HepG2 (cell line): ENCODE data around the gene WDR41. TPM values are rescaled to one million over a fixed set of nuclear protein-coding genes. Genes with fewer than 3 reads are reported as not detected.

Source experiments
- ATAC-seq: fragments of 200-7000 bp; cut with Tn5 transposase; 3 replicates; pipeline ENCODE4 v1.9.1; 2020; ENCODE audit warnings: mild to moderate bottlenecking, moderate library complexity
- BruUV-seq: library from RNA; stranded (reverse); fragments of 400-500 nt; replicated peaks from 2 replicates; lab custom pipeline; 2021; lab: Mats Ljungman, UMichigan
- CTCF ChIA-PET: fragments of 300-600 bp; formaldehyde crosslinking; extraction: SDS; loops from one replicate; lab custom pipeline; 2021; ENCODE audit warnings: low total read pairs, inconsistent platforms, low intra/inter-chr PET ratio; lab: Yijun Ruan, JAX
- POLR2A ChIA-PET: fragments of 350-600 bp; sonication (Branson Sonifier 250); formaldehyde crosslinking; loops from one replicate; lab custom pipeline; 2020; ENCODE audit warnings: antibody characterized with exemption, inconsistent platforms; lab: Yijun Ruan, JAX
- DNase-seq: peaks from one replicate; pipeline ENCODE4 v3.0.0-alpha.2; 2015; ENCODE audit warnings: low spot score
- FAIRE-seq: peaks from 3 replicates; lab custom pipeline; 2011; peaks lifted over from hg19 to GRCh38; lab: Jason Lieb, UNC
- H2AFZ ChIP-seq: one replicate; pipeline ENCODE4 v1.6.1; 2011; ENCODE audit warnings: low read length, inconsistent platforms
- H3K27ac ChIP-seq: fragments of 300-600 bp; 3 replicates; pipeline ENCODE4 v1.8.0; 2011; ENCODE audit warnings: mixed run types, mild to moderate bottlenecking, mixed read lengths, low read length, inconsistent platforms; ENCODE audit not compliant: insufficient read depth; ENCODE audit errors: extremely low read length
- H3K27me3 ChIP-seq, 2 experiments: fragments of 200-600 bp in 1 of 2; 2 replicates in 1 of 2; 3 replicates in 1 of 2; pipeline versions ENCODE4 v1.6.0 to v1.8.0; 2011; ENCODE audit warnings: low read length in 2 of 2, mild to moderate bottlenecking in 2 of 2, moderate library complexity in 2 of 2, inconsistent platforms in 1 of 2; ENCODE audit not compliant: insufficient read depth in 2 of 2, control insufficient read depth in 1 of 2
- H3K36me3 ChIP-seq, 2 experiments: fragments of 200-600 bp in 1 of 2; replicated peaks in 1 of 2; 2 replicates in 1 of 2; 3 replicates in 1 of 2; pipeline versions ENCODE4 v1.5.1 to v1.8.0; 2011; ENCODE audit warnings: low read length in 2 of 2, inconsistent platforms in 1 of 2; ENCODE audit not compliant: insufficient read depth in 2 of 2, control insufficient read depth in 1 of 2
- H3K4me1 ChIP-seq: 2 replicates; pipeline ENCODE4 v1.5.1; 2012; ENCODE audit warnings: low read length, inconsistent platforms; ENCODE audit not compliant: insufficient read depth
- H3K4me2 ChIP-seq: 2 replicates; pipeline ENCODE4 v1.6.0; 2011; ENCODE audit warnings: low read depth, low read length, inconsistent platforms
- H3K4me3 ChIP-seq, 3 experiments: fragments of 200-600 bp in 1 of 3; sonication (generic), shearing (Covaris generic) in 1 of 3; replicated peaks in 1 of 3; 2 replicates each; pipeline ENCODE4 v1.5.1; 2011 to 2016; ENCODE audit warnings: low read length in 3 of 3, inconsistent platforms in 2 of 3, low read depth in 2 of 3, mild to moderate bottlenecking in 2 of 3, control low read depth in 1 of 3, mixed read lengths in 1 of 3; ENCODE audit not compliant: insufficient read depth in 1 of 3
- H3K79me2 ChIP-seq: one replicate; pipeline ENCODE4 v1.6.1; 2011; ENCODE audit warnings: low read length, inconsistent platforms; ENCODE audit not compliant: insufficient read depth
- H3K9ac ChIP-seq: 2 replicates; pipeline ENCODE4 v1.6.0; 2011; ENCODE audit warnings: mild to moderate bottlenecking, low read depth, low read length, inconsistent platforms; ENCODE audit not compliant: insufficient read depth
- H3K9me3 ChIP-seq: 2 replicates; pipeline ENCODE4 v1.5.1; 2012; ENCODE audit warnings: mild to moderate bottlenecking, low read length
- H4K20me1 ChIP-seq: 2 replicates; pipeline ENCODE4 v1.6.0; 2011; ENCODE audit warnings: inconsistent platforms, mild to moderate bottlenecking, low read length, moderate library complexity; ENCODE audit not compliant: insufficient read depth
- ARID4A ChIP-seq: sonication (generic); formaldehyde crosslinking; IDR thresholded peaks from 2 replicates; pipeline ENCODE4 v1.5.0; 2020; ENCODE audit warnings: mild to moderate bottlenecking, missing genetic modification reagents, borderline replicate concordance
- ETV5 ChIP-seq: IDR thresholded peaks from 2 replicates; pipeline ENCODE4 v1.6.1; 2018; ENCODE audit warnings: missing biosample characterization, missing genetic modification reagents, inconsistent platforms, borderline replicate concordance
- GATAD2A ChIP-seq: IDR thresholded peaks from 2 replicates; pipeline ENCODE4 v1.6.1; 2016
- SP5 ChIP-seq: IDR thresholded peaks from 2 replicates; pipeline ENCODE4 v1.6.1; 2016; ENCODE audit warnings: low read depth, borderline replicate concordance
- ZNF138 ChIP-seq: sonication (generic); formaldehyde crosslinking; IDR thresholded peaks from 2 replicates; pipeline ENCODE4 v1.5.0; 2020; ENCODE audit warnings: mild to moderate bottlenecking, low read depth, missing genetic modification reagents
- ZNF720 ChIP-seq: sonication (generic); formaldehyde crosslinking; IDR thresholded peaks from 2 replicates; pipeline ENCODE4 v1.4.0; 2020; ENCODE audit warnings: missing genetic modification reagents
- WGBS: methylation state at CpG from one replicate; pipeline ENCODE4 v1.1.6; 2017; ENCODE audit warnings: low lambda C conversion rate; 5-methylcytosine and 5-hydroxymethylcytosine counted together
- in situ Hi-C: cut with HindIII; loops from 2 replicates; pipeline ENCODE4 v1.10.0; 2017; ENCODE audit warnings: low pct_unique_long_range_greater_than_20kb; ENCODE audit not compliant: extremely low pct_ligation_motif_present
- intact Hi-C: fragments of 100-400 bp; cut with micrococcal nuclease; formaldehyde crosslinking; loops from one replicate; pipeline ENCODE4 v1.10.0; 2022; ENCODE audit not compliant: unreplicated experiment
- polyA plus RNA-seq, 8 experiments: library from polyadenylated mRNA; depleted of rRNA in 3 of 8; stranded (reverse) in 7 of 8; unstranded in 1 of 8; fragments of >200 nt; fragmentation: Illumina TruSeq in 4 of 8; extraction: Trizol in 4 of 8; gene quantifications; 2 replicates each; pipeline versions ENCODE4 v1.2.1 to v1.2.3, GENCODE V29; 2011 to 2016; ENCODE audit warnings: low read depth in 4 of 8, missing spikeins in 1 of 8, mixed read lengths in 1 of 8; ENCODE audit not compliant: insufficient read depth in 1 of 8
- total RNA-seq, 5 experiments: library from RNA; depleted of rRNA; stranded (reverse); fragments of >200 nt; fragmentation: Illumina TruSeq; extraction: Trizol; gene quantifications; 2 replicates each; pipeline ENCODE4 v1.2.3, GENCODE V29; 2016; ENCODE audit warnings: low read depth in 1 of 5

Gene WDR41
- total and polyA plus RNA-seq, 2 of the 13 experiments (the other 11 are each of a cell fraction or from before 2014, with no cell fraction given) = 18.9 to 39.3 TPM

- ChIA-PET CTCF (no interaction called here), POLR2A (no interaction called here)
- no peak for FAIRE-seq
- no peak for ATAC-seq
- Histone ChIP-seq H3K9ac (no peak overlapping the region), H4K20me1 (no peaks in the 10 kb centered on the region), H3K4me2 (no peak overlapping the region), H2AFZ (no peak overlapping the region), H3K4me3 (no peak overlapping the region), H3K27me3 (no peaks in the 10 kb centered on the region), H3K9me3 (no peaks in the 10 kb centered on the region), H3K79me2 (no peaks in the 10 kb centered on the region), H3K36me3 (peaks cover 0 to 10% of the 10 kb centered on the region in 2 experiments; a peak in 1 of 5 replicates), H3K27ac (no peak overlapping the region), H3K4me1 (no peaks in the 10 kb centered on the region)
- TF ChIP-seq SP5 (no peak), ZNF720 (CRISPR knock-in tag) (no peak)
- intact Hi-C loops (no loop called here), in situ Hi-C loops (no loop called here)
- WGBS = 100% methylated on average over 1 of the region's 1 CpG
- no TSS peak for BruUV-seq
- no peak for DNase-seq
Measured at GRCh38 chr5:77448831-77449230, 43.3 kb downstream of the WDR41 start.

GRCh38 chr5:77444356-77444755, 47.8 kb downstream of the WDR41 start:
- Histone ChIP-seq H3K9ac (no peak overlapping the region), H3K4me1 (no peaks in the 10 kb centered on the region), H3K79me2 (no peaks in the 10 kb centered on the region), H2AFZ (no peak overlapping the region), H3K36me3 (peaks cover 0 to 7% of the 10 kb centered on the region in 2 experiments; a peak in 1 of 5 replicates), H3K9me3 (no peaks in the 10 kb centered on the region), H3K4me3 (no peak overlapping the region), H3K27me3 (no peaks in the 10 kb centered on the region), H4K20me1 (no peaks in the 10 kb centered on the region), H3K4me2 (no peak overlapping the region), H3K27ac (no peak overlapping the region)
- FAIRE-seq (no peak), ATAC-seq (no peak), DNase-seq (no peak)
- no TSS peak for BruUV-seq
- TF ChIP-seq ETV5 (CRISPR knock-in tag) (no peak), ARID4A (no peak), ZNF138 (CRISPR knock-in tag) (no peak), GATAD2A (CRISPR knock-in tag) (no peak)
- ChIA-PET CTCF (no interaction called here), POLR2A (no interaction called here)
- 95% methylated on average over 1 of the region's 1 CpG for WGBS
- in situ Hi-C loops (no loop called here), intact Hi-C loops (no loop called here)
